Suprapubic skin (tissue), 3 donors: ENCODE measurements around the gene ABHD12B.

Experiments
- CTCF ChIP-seq, 2 donors: fragments of 200-600 bp in 1 of 2; fragments of 450-650 bp in 1 of 2; sonication (generic) in 1 of 2; IDR thresholded peaks; one replicate each; pipeline ENCODE4 v1.5.1; 2016 to 2019; ENCODE audit warnings: antibody characterized with exemption in 2 of 2, mild to moderate bottlenecking in 1 of 2, moderate library complexity in 1 of 2
- POLR2AphosphoS5 ChIP-seq, 3 donors: sonication (generic); formaldehyde crosslinking; IDR thresholded peaks; one replicate each; pipeline ENCODE4 v1.6.1; 2017; ENCODE audit warnings: antibody characterized with exemption in 3 of 3

DNA sequence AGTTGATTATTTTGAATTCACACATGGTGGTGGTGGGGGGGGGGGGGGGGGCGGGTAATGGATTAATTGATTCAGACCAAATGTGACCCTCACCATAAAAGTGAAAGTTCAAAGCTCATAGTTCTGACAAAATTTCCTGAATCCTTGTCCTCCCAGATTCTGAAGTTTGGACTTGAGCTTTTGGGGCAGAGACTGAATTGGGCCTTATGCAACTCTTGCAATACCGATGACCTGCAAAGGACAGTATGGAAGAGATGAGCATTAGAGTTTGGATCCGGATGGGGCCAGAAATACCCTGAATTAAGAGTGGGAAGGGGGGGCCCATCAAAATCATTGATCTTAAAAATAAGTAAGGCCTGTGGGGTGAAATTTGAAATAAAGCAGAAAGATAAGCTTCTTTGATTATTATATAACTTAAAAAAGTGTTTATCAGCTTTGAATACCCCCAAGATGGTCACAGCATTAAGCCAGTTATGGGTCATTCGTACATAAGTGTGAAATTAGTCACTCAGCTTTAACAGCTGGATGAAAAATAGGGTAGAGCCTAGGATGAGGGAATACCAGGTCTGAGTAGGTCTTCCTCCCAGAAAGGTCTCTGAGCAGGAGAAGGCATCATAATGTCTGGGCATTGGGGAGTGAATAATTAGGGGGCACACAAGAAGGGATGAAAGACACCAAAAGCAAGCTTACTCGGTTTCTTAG lies 74.5 kb downstream of the ABHD12B start:
- TF ChIP-seq CTCF (IDR thresholded peaks at IDR 0.05) (no peak), POLR2AphosphoS5 (IDR thresholded peaks at IDR 0.05) (no peak)
